DND-41 (cell line): ENCODE data around the gene OR56A5.

ENCODE experiments used
- ATAC-seq: fragments of 200-7000 bp; cut with Tn5 transposase; 3 replicates; pipeline ENCODE4 v1.9.1; 2021; ENCODE audit warnings: low read depth; ENCODE audit not compliant: insufficient read depth
- DNase-seq: peaks from one replicate; pipeline ENCODE4 v3.0.0-alpha.2; 2020
- H2AFZ ChIP-seq: 2 replicates; pipeline ENCODE4 v1.6.0; 2012; ENCODE audit warnings: low read depth, low read length
- H3K27ac ChIP-seq: 2 replicates; pipeline ENCODE4 v1.5.1; 2012; ENCODE audit warnings: low read length, inconsistent platforms
- H3K27me3 ChIP-seq: fragments of 200-600 bp; sonication (generic); 2 replicates; pipeline ENCODE4 v1.6.0; 2012; ENCODE audit warnings: low read length, mild to moderate bottlenecking, inconsistent platforms; ENCODE audit not compliant: insufficient read depth, poor library complexity
- H3K36me3 ChIP-seq: 2 replicates; pipeline ENCODE4 v1.5.1; 2012; ENCODE audit warnings: low read length, inconsistent platforms; ENCODE audit not compliant: insufficient read depth
- H3K4me1 ChIP-seq: 2 replicates; pipeline ENCODE4 v1.5.1; 2012; ENCODE audit warnings: mild to moderate bottlenecking, low read length; ENCODE audit not compliant: insufficient read depth
- H3K4me2 ChIP-seq: 2 replicates; pipeline ENCODE4 v1.6.0; 2012; ENCODE audit warnings: mild to moderate bottlenecking, moderate library complexity, low read length, inconsistent platforms; ENCODE audit not compliant: insufficient read depth
- H3K4me3 ChIP-seq, 2 experiments: fragments of 200-600 bp in 1 of 2; shearing (Covaris generic) in 1 of 2; 2 replicates each; pipeline ENCODE4 v1.5.1; 2012 to 2016; ENCODE audit warnings: inconsistent platforms in 2 of 2, low read length in 2 of 2, mild to moderate bottlenecking in 2 of 2, low read depth in 1 of 2, moderate library complexity in 1 of 2
- H3K79me2 ChIP-seq: 2 replicates; pipeline ENCODE4 v1.6.0; 2012; ENCODE audit warnings: low read length, inconsistent platforms; ENCODE audit not compliant: insufficient read depth
- H3K9ac ChIP-seq: 2 replicates; pipeline ENCODE4 v1.6.0; 2012; ENCODE audit warnings: low read depth, mild to moderate bottlenecking, inconsistent platforms, low read length, moderate library complexity
- H3K9me3 ChIP-seq: 2 replicates; pipeline ENCODE4 v1.5.1; 2012; ENCODE audit warnings: low read length, moderate library complexity, mild to moderate bottlenecking, inconsistent platforms; ENCODE audit not compliant: insufficient read depth, severe bottlenecking
- H4K20me1 ChIP-seq: 2 replicates; pipeline ENCODE4 v1.6.0; 2012; ENCODE audit warnings: low read length; ENCODE audit not compliant: insufficient read depth
- EZH2 ChIP-seq: IDR thresholded peaks from 3 replicates; pipeline ENCODE4 v1.6.1; 2012; ENCODE audit warnings: borderline replicate concordance, low read depth, mild to moderate bottlenecking, moderate library complexity, low read length, inconsistent platforms; ENCODE audit not compliant: severe bottlenecking
- TF ChIP-seq, protein P1 (sequence below): IDR thresholded peaks from 2 replicates; pipeline ENCODE4 v1.5.1; 2012; ENCODE audit warnings: borderline replicate concordance, low read length, moderate library complexity, mild to moderate bottlenecking; ENCODE audit not compliant: poor library complexity, severe bottlenecking; ENCODE audit errors: extremely low read depth

OR56A5 gene

DNA sequence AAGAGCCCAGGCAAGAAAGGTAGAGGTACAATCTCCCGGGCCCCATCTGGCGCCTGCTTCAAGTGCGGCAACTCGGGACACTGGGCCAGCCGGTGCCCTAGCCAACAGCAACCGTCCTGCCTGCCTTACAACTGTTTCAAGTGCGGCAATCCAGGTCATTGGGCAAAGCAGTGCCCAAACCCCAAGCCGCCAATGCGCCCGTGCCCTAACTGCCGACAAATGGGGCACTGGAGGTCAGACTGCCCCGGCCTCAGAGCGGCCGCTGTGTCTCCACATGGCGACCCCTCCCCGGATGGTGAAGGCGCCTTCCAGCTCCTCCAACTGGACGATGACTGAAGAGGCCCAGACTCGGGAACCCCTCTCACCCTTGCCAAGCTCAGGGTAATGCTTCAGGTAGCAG lies 37.7 kb downstream of the OR56A5 start:
- no peak for ATAC-seq
- no peaks in the 10 kb centered on the region for H3K79me2 ChIP-seq
- H3K27ac ChIP-seq, result no peak overlapping the region
- H4K20me1 ChIP-seq, result no peaks in the 10 kb centered on the region
- no peak for TF ChIP-seq EZH2
- TF ChIP-seq, protein P1, sequence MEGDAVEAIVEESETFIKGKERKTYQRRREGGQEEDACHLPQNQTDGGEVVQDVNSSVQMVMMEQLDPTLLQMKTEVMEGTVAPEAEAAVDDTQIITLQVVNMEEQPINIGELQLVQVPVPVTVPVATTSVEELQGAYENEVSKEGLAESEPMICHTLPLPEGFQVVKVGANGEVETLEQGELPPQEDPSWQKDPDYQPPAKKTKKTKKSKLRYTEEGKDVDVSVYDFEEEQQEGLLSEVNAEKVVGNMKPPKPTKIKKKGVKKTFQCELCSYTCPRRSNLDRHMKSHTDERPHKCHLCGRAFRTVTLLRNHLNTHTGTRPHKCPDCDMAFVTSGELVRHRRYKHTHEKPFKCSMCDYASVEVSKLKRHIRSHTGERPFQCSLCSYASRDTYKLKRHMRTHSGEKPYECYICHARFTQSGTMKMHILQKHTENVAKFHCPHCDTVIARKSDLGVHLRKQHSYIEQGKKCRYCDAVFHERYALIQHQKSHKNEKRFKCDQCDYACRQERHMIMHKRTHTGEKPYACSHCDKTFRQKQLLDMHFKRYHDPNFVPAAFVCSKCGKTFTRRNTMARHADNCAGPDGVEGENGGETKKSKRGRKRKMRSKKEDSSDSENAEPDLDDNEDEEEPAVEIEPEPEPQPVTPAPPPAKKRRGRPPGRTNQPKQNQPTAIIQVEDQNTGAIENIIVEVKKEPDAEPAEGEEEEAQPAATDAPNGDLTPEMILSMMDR, result no peak
- no peaks in the 10 kb centered on the region for H3K36me3 ChIP-seq
- no peak overlapping the region for H2AFZ ChIP-seq
- DNase-seq, result no peak
- H3K4me3 ChIP-seq, result no peak overlapping the region
- no peaks in the 10 kb centered on the region for H3K9me3 ChIP-seq
- H3K4me1 ChIP-seq, result no peaks in the 10 kb centered on the region
- H3K4me2 ChIP-seq, result no peak overlapping the region
- no peak overlapping the region for H3K9ac ChIP-seq
- H3K27me3 ChIP-seq, result no peaks in the 10 kb centered on the region

DNA sequence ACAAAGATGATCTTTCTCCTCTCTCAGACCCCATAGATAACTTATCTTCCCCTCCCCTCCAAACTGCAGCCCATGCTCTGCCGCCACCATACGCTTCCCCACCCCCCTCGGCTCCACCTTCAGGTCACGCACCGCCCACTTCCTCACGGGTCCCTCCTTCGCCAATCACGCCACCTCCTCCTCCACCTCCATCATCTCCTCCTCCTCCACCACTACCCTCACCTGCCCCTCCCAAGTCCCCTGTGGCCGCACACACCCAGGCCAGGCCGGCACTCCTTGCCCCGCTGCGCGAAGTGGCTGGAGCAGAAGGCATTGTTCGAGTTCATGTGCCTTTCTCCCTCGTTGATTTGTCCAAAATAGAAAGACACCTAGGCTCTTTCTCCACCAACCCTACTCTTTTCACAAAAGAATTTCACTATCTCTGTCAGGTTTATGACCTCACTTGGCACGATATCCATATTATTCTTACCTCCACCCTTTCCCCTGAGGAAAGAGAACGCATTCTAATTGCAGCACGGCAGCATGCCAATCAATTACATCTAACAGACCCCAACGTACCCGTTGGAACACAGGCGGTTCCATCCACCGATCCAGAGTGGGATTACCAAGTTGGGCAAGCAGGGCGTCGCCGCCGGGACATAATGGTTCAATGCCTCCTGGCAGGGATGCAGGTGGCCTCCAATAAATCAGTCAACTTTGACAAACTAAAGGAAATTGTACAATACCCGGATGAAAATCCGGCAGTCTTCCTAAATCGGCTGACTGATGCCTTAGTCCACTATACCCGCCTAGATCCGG lies 38.5 kb downstream of the OR56A5 start:
- ATAC-seq, result no peak
- Histone ChIP-seq H4K20me1 (no peaks in the 10 kb centered on the region), H3K4me2 (no peak overlapping the region)

GRCh38 chr11:5928811-5929210 lies 39.5 kb downstream of the OR56A5 start:
- no peak for DNase-seq
- Histone ChIP-seq H3K4me3 (no peak overlapping the region), H3K9me3 (no peaks in the 10 kb centered on the region), H3K4me2 (no peak overlapping the region), H2AFZ (no peak overlapping the region), H3K4me1 (no peaks in the 10 kb centered on the region), H4K20me1 (no peaks in the 10 kb centered on the region), H3K27me3 (no peaks in the 10 kb centered on the region), H3K27ac (no peak overlapping the region), H3K36me3 (no peaks in the 10 kb centered on the region), H3K79me2 (no peaks in the 10 kb centered on the region), H3K9ac (no peak overlapping the region)
- no peak for ATAC-seq
- no peak for TF ChIP-seq EZH2
- TF ChIP-seq, protein P1, result no peak

More for the DNA sequence above, 38.5 kb downstream of the OR56A5 start:
- H3K79me2 ChIP-seq, result no peaks in the 10 kb centered on the region
- H3K4me1 ChIP-seq, result no peaks in the 10 kb centered on the region
- no peak overlapping the region for H3K27ac ChIP-seq
- DNase-seq, result no peak
- no peaks in the 10 kb centered on the region for H3K27me3 ChIP-seq
- no peaks in the 10 kb centered on the region for H3K9me3 ChIP-seq
- no peaks in the 10 kb centered on the region for H3K36me3 ChIP-seq
- H3K4me3 ChIP-seq, result no peak overlapping the region
- no peak overlapping the region for H3K9ac ChIP-seq
- TF ChIP-seq, protein P1, result no peak
- no peak for TF ChIP-seq EZH2
- no peak overlapping the region for H2AFZ ChIP-seq
